Duodenal mucosa (tissue), 2 donors: ENCODE results near the gene TLR3.
A peak's percentile ranks its signal among the peaks of the same experiment; 100 is the strongest.

Experiments used
- H3K27ac ChIP-seq: one replicate; pipeline ENCODE4 v1.7.0; 2013; ENCODE audit warnings: low read depth, low read length
- H3K27me3 ChIP-seq, 2 donors: one replicate each; pipeline ENCODE4 v1.7.0; 2013; ENCODE audit warnings: low read length in 2 of 2, control low read depth in 1 of 2; ENCODE audit not compliant: insufficient read depth in 2 of 2, control insufficient read depth in 1 of 2
- H3K36me3 ChIP-seq, 2 donors: one replicate each; pipeline ENCODE4 v1.7.0; 2013; ENCODE audit warnings: low read length in 2 of 2, control low read depth in 1 of 2; ENCODE audit not compliant: insufficient read depth in 2 of 2, control insufficient read depth in 1 of 2
- H3K4me1 ChIP-seq, 2 donors: one replicate each; pipeline ENCODE4 v1.7.0; 2013; ENCODE audit warnings: low read length in 2 of 2, control low read depth in 1 of 2; ENCODE audit not compliant: insufficient read depth in 2 of 2, control insufficient read depth in 1 of 2
- H3K4me3 ChIP-seq, 2 donors: one replicate each; pipeline ENCODE4 v1.7.0; 2013; ENCODE audit warnings: low read length in 2 of 2, low read depth in 1 of 2
- H3K9ac ChIP-seq, 2 donors: one replicate each; pipeline ENCODE4 v1.7.0; 2013; ENCODE audit warnings: low read length in 2 of 2, low read depth in 1 of 2
- H3K9me3 ChIP-seq, 2 donors: one replicate each; pipeline ENCODE4 v1.7.0; 2013; ENCODE audit warnings: low read length in 2 of 2, control low read depth in 1 of 2; ENCODE audit not compliant: control insufficient read depth in 1 of 2

Gene TLR3

DNA sequence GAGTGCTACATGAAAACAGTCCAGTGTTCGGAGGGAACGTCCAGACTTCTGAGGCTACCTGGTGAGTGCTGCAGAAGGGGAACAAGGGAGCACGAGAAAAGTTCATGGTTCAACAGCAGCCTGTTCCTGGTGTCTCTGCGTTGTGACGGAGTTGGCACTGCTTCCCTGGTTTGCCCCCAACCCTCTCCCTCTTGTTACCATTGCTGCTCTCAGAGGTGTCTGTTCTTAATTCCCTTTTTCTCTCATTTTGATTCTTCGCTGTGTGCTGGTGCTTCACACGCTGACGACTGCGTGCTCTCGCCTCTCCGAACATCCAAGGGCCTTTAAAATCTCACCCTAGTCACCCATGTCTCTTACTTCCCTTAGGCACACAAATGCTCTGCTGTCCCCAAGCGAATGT lies 34.0 kb downstream of the TLR3 start:
- no peaks in the 10 kb centered on the region for H3K9me3 ChIP-seq
- no peak overlapping the region for H3K27ac ChIP-seq
- peaks cover 0 to 6% of the 10 kb centered on the region in 2 donors for H3K27me3 ChIP-seq
- peaks cover 4 to 19% of the 10 kb centered on the region in 2 donors for H3K4me1 ChIP-seq
- no peaks in the 10 kb centered on the region for H3K36me3 ChIP-seq
- no peak overlapping the region for H3K9ac ChIP-seq
- no peak overlapping the region for H3K4me3 ChIP-seq

DNA sequence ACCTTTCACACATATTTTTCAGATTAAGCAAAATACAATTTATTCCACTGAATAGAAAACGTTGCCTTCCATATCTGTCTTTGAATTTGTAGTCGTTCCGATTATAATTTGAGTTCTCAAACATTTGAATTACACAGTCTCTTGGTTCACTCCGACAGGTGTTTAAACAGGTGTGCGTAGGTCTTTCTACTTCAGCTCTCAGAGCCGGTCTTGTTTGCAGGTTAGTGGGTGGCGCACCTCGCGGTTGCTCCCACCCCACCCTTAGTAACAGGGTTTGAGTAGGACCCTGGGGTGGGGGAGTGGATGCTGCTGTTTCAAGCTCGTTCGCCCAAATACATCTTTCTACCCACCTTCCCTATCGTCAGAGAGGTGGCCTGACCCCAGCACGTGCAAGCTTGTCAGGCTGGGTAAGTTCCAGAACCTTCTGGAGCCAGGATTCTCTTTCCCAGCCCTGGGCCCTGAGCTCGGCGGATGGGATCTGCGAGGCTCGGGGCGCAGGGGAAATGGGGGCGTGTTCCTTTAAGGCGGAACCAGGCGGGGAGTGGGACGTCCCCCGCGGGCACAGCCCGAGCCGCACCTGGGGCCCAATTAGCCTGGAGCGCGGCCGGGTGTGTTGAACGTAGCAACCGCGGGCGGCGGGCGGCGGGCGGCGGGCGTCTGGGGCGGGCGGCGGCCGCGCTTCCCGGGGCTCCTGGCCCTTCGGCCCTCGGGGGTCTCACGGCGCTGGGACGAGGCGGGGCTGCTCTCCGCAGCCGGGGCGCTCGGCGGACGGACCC lies 35.3 kb downstream of the TLR3 start, which contains the start of gene FAM149A:
Gene FAM149A, plus strand, starts transcription at position 591 of the 776 bp plus-strand sequence.
- peak within 1 kb of the TSS; percentile 64 to 72 for H3K4me3 ChIP-seq
- H3K4me1 ChIP-seq, result peaks cover 4 to 19% of the 10 kb centered on the region in 2 donors
- peak within 1 kb of the TSS; percentile 62 to 74 for H3K9ac ChIP-seq
- H3K27ac ChIP-seq, result peak within 1 kb of the TSS; percentile 30
- no peaks in the 10 kb centered on the region for H3K36me3 ChIP-seq
- no peaks in the 10 kb centered on the region for H3K9me3 ChIP-seq
- peaks cover 0 to 6% of the 10 kb centered on the region in 2 donors for H3K27me3 ChIP-seq

DNA sequence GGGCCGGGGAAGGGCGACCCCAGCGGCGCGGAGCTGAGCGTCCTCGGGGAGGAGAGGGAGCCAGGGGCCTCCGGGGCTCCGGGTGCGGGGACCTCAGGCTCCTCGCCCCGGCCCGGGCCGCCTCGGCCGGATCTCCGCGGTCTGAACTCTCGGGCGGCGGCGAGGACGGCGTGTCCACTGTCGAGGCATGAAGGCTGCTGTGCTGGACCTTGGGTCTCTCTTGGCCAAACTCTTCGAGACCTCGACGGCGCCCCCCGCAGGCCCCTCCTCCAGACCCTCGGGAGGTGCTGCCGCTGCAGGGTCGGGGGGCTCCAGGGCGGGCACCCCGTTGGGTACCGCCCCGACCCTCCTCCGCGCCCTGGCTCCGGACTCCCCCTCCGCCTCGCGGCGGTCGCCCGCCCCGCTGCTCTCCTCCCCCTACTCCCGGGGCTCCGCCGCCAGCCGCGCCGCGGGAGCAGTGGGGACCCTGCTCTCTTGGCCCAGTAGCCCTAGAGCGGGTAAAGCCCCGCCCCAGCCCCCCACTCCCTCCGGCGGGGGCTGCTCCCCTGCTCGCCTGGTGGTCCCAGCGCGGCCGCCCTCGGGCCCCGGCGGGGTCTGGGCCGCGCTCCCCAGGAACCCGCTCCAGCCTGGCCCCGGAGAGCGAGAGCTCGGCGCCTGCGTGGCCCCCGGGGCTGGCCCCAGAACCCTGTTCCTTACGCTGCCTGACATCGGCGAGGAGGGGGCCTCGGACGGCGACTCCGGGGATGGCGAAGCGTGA lies 36.1 kb downstream of the TLR3 start:
- Histone ChIP-seq H3K27me3 (peaks cover 0 to 6% of the 10 kb centered on the region in 2 donors), H3K4me3 (peak overlapping the region; percentile 64 to 72), H3K4me1 (peaks cover 4 to 19% of the 10 kb centered on the region in 2 donors), H3K36me3 (no peaks in the 10 kb centered on the region), H3K9me3 (no peaks in the 10 kb centered on the region), H3K27ac (peak overlapping the region; percentile 30), H3K9ac (peak overlapping the region; percentile 62 to 74)

DNA sequence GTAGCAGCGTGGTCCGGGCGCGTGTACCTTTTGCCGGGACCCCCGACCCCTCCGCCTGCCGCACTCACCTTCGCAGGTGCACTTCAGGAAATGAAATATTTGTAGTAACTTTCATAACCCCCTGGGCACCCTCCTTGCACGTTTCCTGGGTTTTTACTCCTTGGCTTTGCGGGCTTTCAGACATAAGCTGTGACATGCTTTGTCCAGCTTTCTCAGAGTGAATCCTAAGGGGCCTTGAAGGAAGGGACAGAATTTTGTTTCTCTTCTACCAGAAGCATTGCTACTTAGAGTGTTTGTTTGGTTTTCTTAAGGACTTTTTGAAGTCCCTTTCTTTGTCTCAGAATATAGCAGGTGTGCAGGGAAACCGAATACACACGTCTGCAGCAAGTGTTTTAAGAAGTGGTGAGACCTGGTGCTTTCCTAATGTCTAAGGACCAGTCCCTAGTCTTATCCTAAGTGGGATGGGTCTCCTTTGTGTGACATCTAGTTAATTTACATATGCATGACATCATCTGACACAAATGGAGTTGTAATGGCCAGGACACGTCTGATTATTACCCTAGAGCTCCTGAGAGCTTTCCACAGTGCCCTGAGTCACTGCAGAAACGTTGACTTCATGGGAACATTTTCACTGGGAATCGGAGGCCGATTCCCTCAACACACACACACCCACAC lies 36.8 kb downstream of the TLR3 start:
- Histone ChIP-seq H3K9me3 (no peaks in the 10 kb centered on the region), H3K27ac (peak overlapping the region; percentile 30), H3K4me3 (peak overlapping the region; percentile 64 to 72), H3K4me1 (peaks cover 4 to 19% of the 10 kb centered on the region in 2 donors), H3K9ac (peak overlapping the region; percentile 62 to 74), H3K27me3 (peaks cover 0 to 6% of the 10 kb centered on the region in 2 donors), H3K36me3 (no peaks in the 10 kb centered on the region)

DNA sequence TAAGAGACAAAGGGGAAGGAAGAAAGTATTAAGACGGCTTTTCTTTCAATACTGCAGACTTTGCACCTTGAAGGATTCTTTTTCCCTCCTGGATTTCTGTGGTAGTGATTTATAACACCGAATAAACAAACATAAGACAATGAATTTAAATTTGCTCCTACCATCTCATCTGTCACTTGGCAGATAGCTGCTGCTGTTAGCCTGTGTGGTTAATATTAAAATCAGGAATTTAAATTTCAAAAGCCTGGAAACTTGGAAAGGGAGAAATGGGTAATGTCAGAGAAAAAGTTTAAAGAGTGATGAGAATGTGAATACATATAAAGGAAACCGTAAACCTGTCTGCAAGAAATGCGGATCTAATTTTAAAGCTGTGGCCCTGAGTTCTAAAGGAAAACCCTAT lies 39.0 kb downstream of the TLR3 start:
- Histone ChIP-seq H3K36me3 (no peaks in the 10 kb centered on the region), H3K4me3 (no peak overlapping the region), H3K4me1 (peaks cover 4 to 19% of the 10 kb centered on the region in 2 donors), H3K27me3 (peaks cover 0 to 6% of the 10 kb centered on the region in 2 donors), H3K9me3 (no peaks in the 10 kb centered on the region), H3K27ac (no peak overlapping the region), H3K9ac (no peak overlapping the region)

DNA sequence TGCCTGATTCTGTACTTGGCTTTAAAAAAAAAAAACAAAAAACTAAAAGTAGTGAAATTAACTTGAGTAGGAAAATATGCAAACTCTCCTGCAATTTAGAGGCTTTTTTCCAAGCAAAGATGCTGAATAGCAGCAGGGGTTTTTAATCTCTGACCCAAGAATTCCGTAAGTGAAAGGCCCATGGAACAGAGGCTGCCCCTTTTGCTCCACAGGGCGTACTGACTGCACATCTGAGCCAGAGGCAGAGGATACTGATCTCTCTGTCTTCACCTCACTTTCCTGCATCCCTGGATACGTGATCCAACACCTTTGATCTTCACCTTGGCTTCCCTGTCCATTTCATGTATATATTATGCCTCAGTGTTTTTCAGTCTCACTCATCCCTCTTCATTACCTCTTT lies 39.4 kb downstream of the TLR3 start:
- H3K36me3 ChIP-seq, result no peaks in the 10 kb centered on the region
- H3K4me1 ChIP-seq, result peaks cover 4 to 19% of the 10 kb centered on the region in 2 donors
- H3K9ac ChIP-seq, result no peak overlapping the region
- no peak overlapping the region for H3K27ac ChIP-seq
- no peak overlapping the region for H3K4me3 ChIP-seq
- no peaks in the 10 kb centered on the region for H3K9me3 ChIP-seq
- H3K27me3 ChIP-seq, result peaks cover 0 to 3% of the 10 kb centered on the region in 2 donors

DNA sequence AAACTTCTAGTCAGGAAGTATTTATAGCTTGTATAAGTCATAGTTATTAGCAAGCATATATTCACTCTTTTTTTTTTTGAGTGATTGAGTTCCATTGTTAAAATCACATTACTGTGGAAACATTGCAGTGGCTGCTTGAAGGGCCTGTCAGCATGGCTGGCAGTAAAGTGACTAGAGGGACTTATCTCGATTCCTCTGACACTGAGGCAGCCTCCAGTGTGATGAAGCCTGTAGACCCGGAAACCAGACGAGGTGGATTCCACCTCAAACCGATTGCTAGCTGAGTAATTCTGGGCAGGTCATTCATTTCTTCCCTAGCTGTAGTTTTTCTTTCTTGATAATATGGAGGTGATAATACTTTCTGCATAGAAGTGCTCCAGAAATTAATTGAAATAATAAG lies 40.3 kb downstream of the TLR3 start:
- Histone ChIP-seq H3K4me3 (no peak overlapping the region), H3K4me1 (peaks cover 4 to 17% of the 10 kb centered on the region in 2 donors), H3K9me3 (no peaks in the 10 kb centered on the region), H3K27ac (no peak overlapping the region), H3K9ac (no peak overlapping the region), H3K36me3 (no peaks in the 10 kb centered on the region), H3K27me3 (peaks cover 0 to 3% of the 10 kb centered on the region in 2 donors)

DNA sequence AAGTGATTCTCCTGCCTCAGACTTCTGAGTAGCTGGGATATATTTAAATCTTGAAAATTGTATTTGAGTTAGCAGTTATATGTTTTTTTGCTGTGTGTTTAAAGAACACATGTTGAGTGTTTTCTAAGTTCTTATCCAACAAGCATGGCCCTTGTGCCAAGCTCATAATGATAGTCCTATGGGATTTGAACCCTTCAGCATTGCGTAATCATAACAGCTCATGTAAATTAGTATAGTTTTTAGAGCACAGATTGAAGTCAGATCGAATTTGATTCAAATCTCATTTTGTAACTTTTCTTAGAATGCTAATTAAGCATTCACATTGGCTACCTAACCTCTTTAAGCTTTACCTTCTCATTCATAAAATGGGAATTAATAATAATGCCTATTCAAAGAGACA lies 47.7 kb downstream of the TLR3 start:
- Histone ChIP-seq H3K4me3 (no peak overlapping the region), H3K36me3 (no peaks in the 10 kb centered on the region), H3K27ac (no peak overlapping the region)

DNA sequence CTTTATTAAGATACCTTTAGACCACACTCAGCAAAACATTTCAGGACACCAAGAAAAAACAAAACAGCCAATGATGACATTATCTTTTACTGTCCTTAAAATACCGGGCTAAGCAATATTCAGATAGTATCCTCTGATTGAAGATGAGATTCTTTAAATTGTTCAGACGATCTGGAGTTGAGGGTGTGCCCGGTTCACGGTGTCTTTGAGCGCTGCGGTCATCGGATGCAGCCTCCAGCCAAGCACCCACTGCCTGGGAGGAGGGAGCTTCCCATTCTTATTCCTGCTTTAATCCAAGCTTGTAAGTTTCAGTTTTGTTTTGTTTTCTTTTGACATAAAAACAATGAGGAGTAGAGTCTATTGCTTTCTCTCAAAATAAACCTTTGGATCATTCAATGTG lies 49.6 kb downstream of the TLR3 start:
- Histone ChIP-seq H3K9ac (no peak overlapping the region), H3K27me3 (no peaks in the 10 kb centered on the region), H3K9me3 (no peaks in the 10 kb centered on the region), H3K36me3 (no peaks in the 10 kb centered on the region), H3K27ac (no peak overlapping the region), H3K4me3 (no peak overlapping the region), H3K4me1 (no peaks in the 10 kb centered on the region)

More for the DNA sequence above, 47.7 kb downstream of the TLR3 start:
- Histone ChIP-seq H3K9ac (no peak overlapping the region), H3K27me3 (no peaks in the 10 kb centered on the region), H3K4me1 (no peaks in the 10 kb centered on the region), H3K9me3 (no peaks in the 10 kb centered on the region)

DNA sequence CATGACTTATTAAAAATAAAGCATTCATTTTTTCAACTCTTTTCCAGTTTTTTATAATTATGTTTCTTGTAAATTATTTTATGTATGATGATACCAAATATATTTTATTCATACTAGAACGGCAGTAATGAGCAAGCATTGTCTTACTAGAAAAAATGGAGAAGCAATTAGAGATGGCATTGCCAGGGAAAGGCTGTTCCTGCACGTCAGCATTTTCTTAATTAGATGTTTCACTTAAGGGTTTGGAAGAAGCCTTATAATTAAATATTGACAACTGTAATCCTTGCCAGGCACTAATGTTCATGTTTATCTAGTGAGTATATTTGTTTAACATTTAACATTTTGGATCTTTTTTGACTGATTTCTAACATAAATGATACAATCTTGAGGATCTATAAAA lies 52.1 kb downstream of the TLR3 start:
- Histone ChIP-seq H3K36me3 (no peaks in the 10 kb centered on the region), H3K27ac (no peak overlapping the region), H3K4me3 (no peak overlapping the region), H3K27me3 (no peaks in the 10 kb centered on the region), H3K9me3 (no peaks in the 10 kb centered on the region), H3K4me1 (no peaks in the 10 kb centered on the region), H3K9ac (no peak overlapping the region)
